ENCODE measurements around the gene CAND2. TPM values are rescaled to one million over a fixed set of nuclear protein-coding genes. Genes with fewer than 3 reads are reported as not detected.
"Not testable (repeated sequence)": the region's sequence is repeated elsewhere in the genome, so short reads cannot be mapped to it uniquely, and the experiment has no call there.

CAND2 gene
- total RNA-seq, 1 experiment from 2014 or later, result 8.2 TPM

DNA sequence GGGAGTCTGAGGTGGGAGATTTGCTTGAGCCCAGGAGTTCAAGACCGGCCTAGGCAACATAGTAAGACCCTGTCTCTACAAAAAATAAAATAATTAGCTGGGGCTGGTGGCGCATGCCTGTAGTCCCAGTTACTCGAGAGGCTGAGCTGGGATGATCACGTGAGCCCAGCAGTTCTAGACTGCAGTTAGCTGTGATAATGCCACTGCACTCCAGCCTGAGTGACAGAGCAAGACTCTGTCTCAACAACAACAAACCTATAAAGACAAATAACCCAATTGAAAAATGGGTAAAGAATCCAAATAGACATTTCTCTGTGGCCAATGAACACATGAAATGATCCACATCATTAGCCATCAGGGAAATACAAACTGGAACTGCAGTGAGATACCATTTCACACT, 46.0 kb downstream of the CAND2 start:
- H3K9me3 ChIP-seq (ENCODE audit: low read depth, low read length, poor library complexity, severe bottlenecking), result no peaks in the 10 kb centered on the region
- peaks cover 24% of the 10 kb centered on the region for H3K4me1 ChIP-seq (ENCODE audit: insufficient read depth, low read length, poor library complexity, severe bottlenecking)
- CTCF ChIA-PET, result interaction anchor here (1.1 kb wide), 1 partner anchor 32 kb away, joined by 3 read pairs; no protein-coding TSS in a partner anchor
- H3K36me3 ChIP-seq (ENCODE audit: insufficient read depth, low read length, poor library complexity, severe bottlenecking), result peaks cover 27% of the 10 kb centered on the region
- peak overlapping the region; percentile 96 for H3K27ac ChIP-seq (ENCODE audit: low read depth, low read length, poor library complexity, severe bottlenecking)
- DNase-seq (ENCODE audit: low spot score), result no peak
- no TSS peak for BruUV-seq (replicated peaks)
- H3K4me3 ChIP-seq (ENCODE audit: low read depth, low read length, poor library complexity, severe bottlenecking), result no peak overlapping the region
- no peaks in the 10 kb centered on the region for H3K27me3 ChIP-seq (replicated peaks; ENCODE audit: insufficient read depth, low read depth, low read length, poor library complexity)
- no peak for TF ChIP-seq EZH2 (IDR thresholded peaks at IDR 0.05; ENCODE audit: borderline replicate concordance, low read depth, low read length, poor library complexity, severe bottlenecking)
- TF ChIP-seq, protein P1, sequence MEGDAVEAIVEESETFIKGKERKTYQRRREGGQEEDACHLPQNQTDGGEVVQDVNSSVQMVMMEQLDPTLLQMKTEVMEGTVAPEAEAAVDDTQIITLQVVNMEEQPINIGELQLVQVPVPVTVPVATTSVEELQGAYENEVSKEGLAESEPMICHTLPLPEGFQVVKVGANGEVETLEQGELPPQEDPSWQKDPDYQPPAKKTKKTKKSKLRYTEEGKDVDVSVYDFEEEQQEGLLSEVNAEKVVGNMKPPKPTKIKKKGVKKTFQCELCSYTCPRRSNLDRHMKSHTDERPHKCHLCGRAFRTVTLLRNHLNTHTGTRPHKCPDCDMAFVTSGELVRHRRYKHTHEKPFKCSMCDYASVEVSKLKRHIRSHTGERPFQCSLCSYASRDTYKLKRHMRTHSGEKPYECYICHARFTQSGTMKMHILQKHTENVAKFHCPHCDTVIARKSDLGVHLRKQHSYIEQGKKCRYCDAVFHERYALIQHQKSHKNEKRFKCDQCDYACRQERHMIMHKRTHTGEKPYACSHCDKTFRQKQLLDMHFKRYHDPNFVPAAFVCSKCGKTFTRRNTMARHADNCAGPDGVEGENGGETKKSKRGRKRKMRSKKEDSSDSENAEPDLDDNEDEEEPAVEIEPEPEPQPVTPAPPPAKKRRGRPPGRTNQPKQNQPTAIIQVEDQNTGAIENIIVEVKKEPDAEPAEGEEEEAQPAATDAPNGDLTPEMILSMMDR (conservative IDR thresholded peaks at IDR 0.05; ENCODE audit: low read depth, low read length), result no peak
- POLR2A ChIA-PET (ENCODE audit: low non-redundant PET), result interaction anchor here (0.6 kb wide), 1 partner anchor 57 kb away, joined by 3 read pairs; no protein-coding TSS in a partner anchor
- intact Hi-C loops (cut with micrococcal nuclease; ENCODE audit: unreplicated experiment), result no loop called here

DNA sequence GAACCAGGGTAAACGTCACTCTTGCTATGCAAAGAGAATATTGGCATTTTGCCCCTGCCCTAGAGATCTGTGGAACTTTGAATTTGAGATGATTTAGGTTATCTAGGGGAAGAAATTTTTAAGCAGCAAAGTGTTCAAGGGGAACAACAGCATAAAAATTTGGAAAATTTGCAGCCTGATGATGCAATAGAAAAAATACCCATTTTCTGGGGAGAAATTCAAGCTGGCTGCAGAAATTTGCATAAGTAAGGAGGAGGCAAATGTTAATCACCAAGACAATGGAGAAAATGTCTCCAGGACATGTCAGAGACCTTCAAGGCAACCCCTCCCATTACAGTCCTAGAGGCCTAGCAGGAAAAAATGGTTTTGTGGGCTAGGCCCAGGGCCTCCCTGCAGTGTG, 49.3 kb downstream of the CAND2 start:
- Histone ChIP-seq H3K27ac (ENCODE audit: low read depth, low read length, poor library complexity, severe bottlenecking) (no peak overlapping the region), H3K9me3 (ENCODE audit: low read depth, low read length, poor library complexity, severe bottlenecking) (no peaks in the 10 kb centered on the region), H3K36me3 (ENCODE audit: insufficient read depth, low read length, poor library complexity, severe bottlenecking) (no peaks in the 10 kb centered on the region), H3K4me1 (ENCODE audit: insufficient read depth, low read length, poor library complexity, severe bottlenecking) (no peaks in the 10 kb centered on the region), H3K27me3 (replicated peaks; ENCODE audit: insufficient read depth, low read depth, low read length, poor library complexity) (no peaks in the 10 kb centered on the region), H3K4me3 (ENCODE audit: low read depth, low read length, poor library complexity, severe bottlenecking) (no peak overlapping the region)
- no peak for DNase-seq (ENCODE audit: low spot score)
- POLR2A ChIA-PET (ENCODE audit: low non-redundant PET), result no interaction called here
- CTCF ChIA-PET, result no interaction called here
- no peak for TF ChIP-seq EZH2 (IDR thresholded peaks at IDR 0.05; ENCODE audit: borderline replicate concordance, low read depth, low read length, poor library complexity, severe bottlenecking)
- TF ChIP-seq, protein P1 (conservative IDR thresholded peaks at IDR 0.05; ENCODE audit: low read depth, low read length), result no peak
- intact Hi-C loops (cut with micrococcal nuclease; ENCODE audit: unreplicated experiment), result no loop called here
- BruUV-seq (replicated peaks), result no TSS peak

DNA sequence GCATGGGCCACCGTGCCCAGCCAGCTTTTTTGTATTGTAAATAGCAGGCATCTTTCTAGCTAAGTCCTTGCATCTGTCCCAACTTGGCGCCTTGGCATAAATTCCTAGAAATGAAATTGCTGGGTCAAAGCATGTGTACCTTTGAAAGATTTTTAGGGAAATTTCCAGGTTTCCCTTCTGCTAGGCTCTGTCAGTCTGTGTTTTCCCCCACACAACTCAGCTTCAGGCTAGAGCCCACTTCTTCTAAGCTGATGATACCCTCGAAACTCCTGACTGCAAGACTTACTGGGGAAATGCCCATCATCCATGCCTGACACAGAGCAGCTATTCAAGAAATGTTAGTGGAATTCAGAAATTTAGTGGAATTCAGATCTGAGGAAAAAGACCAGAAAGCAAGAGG, 55.7 kb downstream of the CAND2 start:
- intact Hi-C loops (cut with micrococcal nuclease; ENCODE audit: unreplicated experiment), result no loop called here
- Histone ChIP-seq H3K4me3 (ENCODE audit: low read depth, low read length, poor library complexity, severe bottlenecking) (no peak overlapping the region), H3K36me3 (ENCODE audit: insufficient read depth, low read length, poor library complexity, severe bottlenecking) (no peaks in the 10 kb centered on the region), H3K27me3 (replicated peaks; ENCODE audit: insufficient read depth, low read depth, low read length, poor library complexity) (no peaks in the 10 kb centered on the region), H3K9me3 (ENCODE audit: low read depth, low read length, poor library complexity, severe bottlenecking) (no peaks in the 10 kb centered on the region), H3K4me1 (ENCODE audit: insufficient read depth, low read length, poor library complexity, severe bottlenecking) (no peaks in the 10 kb centered on the region), H3K27ac (ENCODE audit: low read depth, low read length, poor library complexity, severe bottlenecking) (no peak overlapping the region)
- CTCF ChIA-PET, result no interaction called here
- DNase-seq (ENCODE audit: low spot score), result no peak
- BruUV-seq (replicated peaks), result no TSS peak
- POLR2A ChIA-PET (ENCODE audit: low non-redundant PET), result no interaction called here
- TF ChIP-seq, protein P1 (conservative IDR thresholded peaks at IDR 0.05; ENCODE audit: low read depth, low read length), result no peak

DNA sequence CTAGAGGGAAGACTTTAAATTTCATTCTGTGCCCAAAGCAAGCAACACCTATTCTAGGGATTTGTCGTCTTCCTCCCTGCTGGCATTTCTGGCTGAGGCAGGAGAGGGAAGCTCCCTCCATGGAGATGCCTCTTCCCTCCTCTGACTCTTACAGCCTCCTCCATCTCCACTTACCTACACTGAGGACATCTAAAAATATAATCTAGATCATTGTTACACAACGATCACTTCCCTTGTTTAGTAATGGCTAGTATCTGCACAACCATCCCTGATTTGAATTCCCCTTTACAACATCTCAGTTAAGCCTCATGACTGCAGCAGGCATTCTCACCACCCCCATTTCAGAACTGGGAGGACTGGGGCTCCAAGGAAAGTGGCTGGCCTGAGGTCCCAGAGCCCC, 57.4 kb downstream of the CAND2 start:
- H3K9me3 ChIP-seq (ENCODE audit: low read depth, low read length, poor library complexity, severe bottlenecking); BruUV-seq (replicated peaks); H3K4me1 ChIP-seq (ENCODE audit: insufficient read depth, low read length, poor library complexity, severe bottlenecking); H3K27me3 ChIP-seq (replicated peaks; ENCODE audit: insufficient read depth, low read depth, low read length, poor library complexity); H3K4me3 ChIP-seq (ENCODE audit: low read depth, low read length, poor library complexity, severe bottlenecking); POLR2A ChIA-PET (ENCODE audit: low non-redundant PET); DNase-seq (ENCODE audit: low spot score); H3K36me3 ChIP-seq (ENCODE audit: insufficient read depth, low read length, poor library complexity, severe bottlenecking); H3K27ac ChIP-seq (ENCODE audit: low read depth, low read length, poor library complexity, severe bottlenecking); CTCF ChIA-PET; intact Hi-C loops (cut with micrococcal nuclease; ENCODE audit: unreplicated experiment): not testable (repeated sequence)
